Psoas muscle (tissue), 8 donors: ENCODE results near the gene PODXL2. TPM values are rescaled to one million over a fixed set of nuclear protein-coding genes. Genes with fewer than 3 reads are reported as not detected.

Experiments used
- ATAC-seq, 4 donors: fragments of 200-7000 bp; cut with Tn5 transposase; one replicate each; pipeline ENCODE4 v1.9.1; 2020; ENCODE audit warnings: moderate library complexity in 3 of 4, mild to moderate bottlenecking in 2 of 4
- DNase-seq, 2 donors: peaks; one replicate each; pipeline ENCODE4 v3.0.0-alpha.2; 2020
- H3K27ac ChIP-seq: fragments of 200-600 bp; one replicate; pipeline ENCODE4 v1.8.0; 2022
- H3K27me3 ChIP-seq, 3 donors: fragments of 200-600 bp in 1 of 3; one replicate each; pipeline versions ENCODE4 v1.6.1 to v1.8.0; 2013 to 2022; ENCODE audit warnings: low read length in 2 of 3, mild to moderate bottlenecking in 2 of 3, moderate library complexity in 1 of 3; ENCODE audit not compliant: insufficient read depth in 3 of 3
- H3K36me3 ChIP-seq, 2 donors: fragments of 200-600 bp in 1 of 2; one replicate each; pipeline versions ENCODE4 v1.6.1 to v1.8.0; 2013 to 2022; ENCODE audit warnings: low read depth in 1 of 2, mild to moderate bottlenecking in 1 of 2, moderate library complexity in 1 of 2; ENCODE audit not compliant: insufficient read depth in 1 of 2
- H3K4me1 ChIP-seq: fragments of 200-600 bp; one replicate; pipeline ENCODE4 v1.8.0; 2022
- H3K4me3 ChIP-seq: fragments of 200-600 bp; one replicate; pipeline ENCODE4 v1.8.0; 2022; ENCODE audit warnings: mild to moderate bottlenecking
- H3K9me3 ChIP-seq: fragments of 200-600 bp; one replicate; pipeline ENCODE4 v1.8.0; 2022
- WGBS, 3 donors: extraction: QIAGEN DNeasy Blood & Tissue Kit; methylation state at CpG; one replicate each; pipeline versions ENCODE4 v1.1.6 to v1.1.7; 2013; 5-methylcytosine and 5-hydroxymethylcytosine counted together
- intact Hi-C, 2 donors: fragments of 100-400 bp; cut with DNase I; formaldehyde crosslinking; loops; one replicate each; pipeline versions ENCODE4 v1.11.0 to v1.14.2; 2022
- polyA plus RNA-seq, 3 donors: library from polyadenylated mRNA; stranded (reverse); fragments of 200-250 nt; gene quantifications; one replicate each; pipeline ENCODE4 v1.2.3, GENCODE V29; 2013
- total RNA-seq, 4 donors: library from RNA; stranded (reverse); fragmentation: NEBNext Ultra II Directional in 2 of 4; extraction: Animal tissue kit (Norgen Biotek cat#: 25700) in 2 of 4; gene quantifications; one replicate each; pipeline versions ENCODE4 v1.2.1 to v1.2.4, GENCODE V29; 2021 to 2023
- TF ChIP-seq, protein P1 (sequence below): fragments of 200-600 bp; IDR thresholded peaks from one replicate; pipeline ENCODE4 v1.8.0; 2022; ENCODE audit warnings: antibody characterized with exemption
- donor health status: healthy with polysubstance abuse.
- donor health status: DM: no; HTN: no; CAD: no; lungs with moderate emphysema.
- donor health status: Bipolar disorder and iron deficiency.
- donor health status: healthy.
- donor health status: DM: yes; HTN: yes; CAD: no.
- donor health status: DM: no; HTN: no; CAD: no.
- donor health status: DM: no; HTN: no; CAD: no.
- donor health status: DM: yes; HTN: yes; CAD: no.

Gene PODXL2
- total and polyA plus RNA-seq, 7 donors = 1.4 to 3.0 (median 2.1) TPM

DNA sequence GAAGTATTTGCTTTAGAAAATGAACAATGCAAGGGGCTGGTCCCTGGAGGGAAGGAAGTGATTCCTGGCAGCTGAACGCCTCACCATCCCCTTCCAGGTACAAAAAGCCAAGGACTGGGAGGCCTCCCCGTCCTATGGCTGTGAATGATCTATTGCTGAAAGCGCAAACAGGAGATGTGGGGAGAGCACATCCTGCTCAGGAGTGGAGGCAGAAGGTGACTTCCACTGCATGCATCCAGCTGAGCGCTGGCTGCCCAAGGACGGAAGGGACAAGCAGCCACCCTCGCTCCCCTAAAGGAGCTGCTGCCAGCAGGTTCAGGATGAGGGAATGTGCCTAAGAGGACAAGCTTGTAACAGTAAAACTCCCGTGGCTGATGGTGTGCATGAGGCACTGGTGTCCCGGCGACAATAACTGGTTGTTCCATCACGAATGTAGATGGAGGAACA lies 85.2 kb downstream of the PODXL2 start:
- Histone ChIP-seq H3K36me3 (peaks cover 0 to 22% of the 10 kb centered on the region in 2 donors), H3K27ac (peak overlapping the region; percentile 19), H3K4me3 (no peak overlapping the region), H3K4me1 (peaks cover 25% of the 10 kb centered on the region), H3K27me3 (no peaks in the 10 kb centered on the region), H3K9me3 (no peaks in the 10 kb centered on the region)
- ATAC-seq (no peak), DNase-seq (no peak)
- 69 to 79% (median 71%) methylated on average over 10 of the region's 10 CpGs for WGBS, 3 donors
- TF ChIP-seq, protein P1, sequence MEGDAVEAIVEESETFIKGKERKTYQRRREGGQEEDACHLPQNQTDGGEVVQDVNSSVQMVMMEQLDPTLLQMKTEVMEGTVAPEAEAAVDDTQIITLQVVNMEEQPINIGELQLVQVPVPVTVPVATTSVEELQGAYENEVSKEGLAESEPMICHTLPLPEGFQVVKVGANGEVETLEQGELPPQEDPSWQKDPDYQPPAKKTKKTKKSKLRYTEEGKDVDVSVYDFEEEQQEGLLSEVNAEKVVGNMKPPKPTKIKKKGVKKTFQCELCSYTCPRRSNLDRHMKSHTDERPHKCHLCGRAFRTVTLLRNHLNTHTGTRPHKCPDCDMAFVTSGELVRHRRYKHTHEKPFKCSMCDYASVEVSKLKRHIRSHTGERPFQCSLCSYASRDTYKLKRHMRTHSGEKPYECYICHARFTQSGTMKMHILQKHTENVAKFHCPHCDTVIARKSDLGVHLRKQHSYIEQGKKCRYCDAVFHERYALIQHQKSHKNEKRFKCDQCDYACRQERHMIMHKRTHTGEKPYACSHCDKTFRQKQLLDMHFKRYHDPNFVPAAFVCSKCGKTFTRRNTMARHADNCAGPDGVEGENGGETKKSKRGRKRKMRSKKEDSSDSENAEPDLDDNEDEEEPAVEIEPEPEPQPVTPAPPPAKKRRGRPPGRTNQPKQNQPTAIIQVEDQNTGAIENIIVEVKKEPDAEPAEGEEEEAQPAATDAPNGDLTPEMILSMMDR = no peak
- intact Hi-C loops = no loop called here

DNA sequence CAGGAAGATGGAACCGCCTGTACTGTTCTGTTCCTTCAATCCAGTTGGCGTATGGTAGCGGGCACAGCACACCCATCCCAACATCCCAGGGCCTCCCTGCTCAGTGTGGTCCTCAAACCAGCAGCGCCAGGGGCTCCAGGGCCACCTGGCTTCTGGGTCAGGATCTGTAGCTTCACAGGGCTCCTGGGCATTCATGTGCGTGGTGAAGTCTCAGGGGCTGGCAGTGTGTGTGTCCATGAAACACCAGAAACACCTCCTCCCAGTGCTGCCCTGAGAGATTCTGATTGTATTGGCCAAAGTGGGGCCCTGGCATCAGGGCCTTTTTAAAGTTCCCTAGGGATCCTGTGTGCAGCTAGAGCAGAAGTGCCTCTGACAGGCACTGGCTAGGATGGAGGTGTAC lies 85.9 kb downstream of the PODXL2 start:
- no peak for DNase-seq
- WGBS, 3 donors = 95 to 98% (median 95%) methylated on average over 5 of the region's 5 CpGs
- Histone ChIP-seq H3K27me3 (no peaks in the 10 kb centered on the region), H3K4me1 (peaks cover 22% of the 10 kb centered on the region), H3K36me3 (peaks cover 0 to 28% of the 10 kb centered on the region in 2 donors), H3K4me3 (no peak overlapping the region), H3K27ac (peak overlapping the region; percentile 31), H3K9me3 (no peaks in the 10 kb centered on the region)
- intact Hi-C loops = no loop called here
- no peak for ATAC-seq
- TF ChIP-seq, protein P1 = no peak

DNA sequence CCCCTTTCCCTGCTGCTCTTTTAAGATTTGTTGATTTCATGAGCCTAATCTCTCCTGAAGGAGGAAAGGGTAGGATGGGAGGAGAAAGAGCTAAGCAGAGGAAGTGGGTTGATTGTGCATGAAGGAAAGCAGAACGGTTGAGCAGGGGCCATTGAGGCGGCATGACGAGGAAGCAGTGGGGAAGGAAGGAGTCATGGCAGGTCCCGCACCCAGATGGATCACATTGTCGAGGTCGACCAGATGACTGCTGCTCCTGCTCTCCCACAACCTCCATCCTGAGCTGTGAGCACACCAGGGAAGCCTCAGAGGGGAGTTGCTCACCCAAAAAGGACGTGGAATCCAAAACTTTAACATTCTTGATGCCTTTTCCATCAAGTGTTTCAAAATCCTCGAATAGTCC lies 86.5 kb downstream of the PODXL2 start:
- Histone ChIP-seq H3K27me3 (no peaks in the 10 kb centered on the region), H3K9me3 (no peaks in the 10 kb centered on the region), H3K27ac (peak overlapping the region; percentile 31), H3K36me3 (peaks cover 0 to 30% of the 10 kb centered on the region in 2 donors), H3K4me1 (peaks cover 15% of the 10 kb centered on the region), H3K4me3 (no peak overlapping the region)
- ATAC-seq (no peak), DNase-seq (no peak)
- intact Hi-C loops = no loop called here
- TF ChIP-seq, protein P1 = no peak
- 61 to 70% (median 67%) methylated on average over 8 of the region's 8 CpGs for WGBS, 3 donors

DNA sequence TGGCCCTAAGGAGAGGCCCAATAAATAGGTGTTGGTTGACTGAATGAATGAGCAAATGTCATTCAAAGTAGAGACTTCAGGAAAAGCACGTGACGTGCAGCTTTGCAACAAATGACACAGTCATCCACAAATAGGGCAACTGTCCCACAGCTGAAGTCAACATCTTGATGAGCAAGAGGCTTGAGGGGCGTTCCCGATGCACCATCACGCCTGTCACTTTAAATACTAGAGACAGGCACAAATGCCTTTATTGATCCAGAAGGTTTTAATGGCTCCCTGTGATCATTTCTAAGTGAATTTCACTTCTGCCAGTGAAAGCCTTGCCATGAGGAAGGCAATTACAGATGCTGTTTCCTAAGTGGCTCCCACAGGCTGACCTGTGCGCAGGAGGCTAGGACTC lies 87.4 kb downstream of the PODXL2 start:
- Histone ChIP-seq H3K4me3 (no peak overlapping the region), H3K27me3 (no peaks in the 10 kb centered on the region), H3K36me3 (peaks cover 0 to 37% of the 10 kb centered on the region in 2 donors), H3K4me1 (peaks cover 11% of the 10 kb centered on the region), H3K27ac (no peak overlapping the region), H3K9me3 (no peaks in the 10 kb centered on the region)
- ATAC-seq = no peak
- TF ChIP-seq, protein P1 = no peak
- 81 to 88% (median 84%) methylated on average over 6 of the region's 6 CpGs for WGBS, 3 donors
- intact Hi-C loops = no loop called here
- DNase-seq = no peak
